Vagina (tissue), 2 donors: Measurements from ENCODE around the gene AP3D1.

Source experiments
- POLR2AphosphoS5 ChIP-seq, 2 donors: sonication (generic); formaldehyde crosslinking; IDR thresholded peaks; one replicate each; pipeline ENCODE4 v1.9.0; 2017; ENCODE audit warnings: antibody characterized with exemption in 2 of 2, mild to moderate bottlenecking in 2 of 2, low read depth in 1 of 2; ENCODE audit not compliant: insufficient read depth in 1 of 2
- TF ChIP-seq, protein P1 (sequence below), 3 experiments: fragments of 450-650 bp in 2 of 3; fragments of 200-600 bp in 1 of 3; sonication (generic) in 1 of 3; IDR thresholded peaks; one replicate each; pipeline ENCODE4 v1.5.1; 2017 to 2019; ENCODE audit warnings: antibody characterized with exemption in 3 of 3, mild to moderate bottlenecking in 2 of 3, moderate library complexity in 2 of 3

DNA sequence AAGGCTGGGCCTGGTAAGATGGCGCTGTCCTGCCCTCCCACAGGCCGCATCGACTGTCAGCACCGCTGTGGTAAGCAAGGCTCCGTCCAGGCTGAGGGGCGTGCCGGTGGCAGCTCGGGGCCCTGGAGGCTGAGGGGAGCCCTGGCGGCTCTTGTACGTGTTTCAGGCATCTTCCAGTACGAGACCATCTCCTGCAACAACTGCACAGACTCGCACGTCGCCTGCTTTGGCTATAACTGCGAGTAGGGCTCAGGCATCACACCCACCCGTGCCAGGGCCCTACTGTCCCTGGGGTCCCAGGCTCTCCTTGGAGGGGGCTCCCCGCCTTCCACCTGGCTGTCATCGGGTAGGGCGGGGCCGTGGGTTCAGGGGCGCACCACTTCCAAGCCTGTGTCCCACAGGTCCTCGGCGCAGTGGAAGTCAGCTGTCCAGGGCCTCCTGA, 53.5 kb downstream of the AP3D1 start:
- TF ChIP-seq, protein P1, sequence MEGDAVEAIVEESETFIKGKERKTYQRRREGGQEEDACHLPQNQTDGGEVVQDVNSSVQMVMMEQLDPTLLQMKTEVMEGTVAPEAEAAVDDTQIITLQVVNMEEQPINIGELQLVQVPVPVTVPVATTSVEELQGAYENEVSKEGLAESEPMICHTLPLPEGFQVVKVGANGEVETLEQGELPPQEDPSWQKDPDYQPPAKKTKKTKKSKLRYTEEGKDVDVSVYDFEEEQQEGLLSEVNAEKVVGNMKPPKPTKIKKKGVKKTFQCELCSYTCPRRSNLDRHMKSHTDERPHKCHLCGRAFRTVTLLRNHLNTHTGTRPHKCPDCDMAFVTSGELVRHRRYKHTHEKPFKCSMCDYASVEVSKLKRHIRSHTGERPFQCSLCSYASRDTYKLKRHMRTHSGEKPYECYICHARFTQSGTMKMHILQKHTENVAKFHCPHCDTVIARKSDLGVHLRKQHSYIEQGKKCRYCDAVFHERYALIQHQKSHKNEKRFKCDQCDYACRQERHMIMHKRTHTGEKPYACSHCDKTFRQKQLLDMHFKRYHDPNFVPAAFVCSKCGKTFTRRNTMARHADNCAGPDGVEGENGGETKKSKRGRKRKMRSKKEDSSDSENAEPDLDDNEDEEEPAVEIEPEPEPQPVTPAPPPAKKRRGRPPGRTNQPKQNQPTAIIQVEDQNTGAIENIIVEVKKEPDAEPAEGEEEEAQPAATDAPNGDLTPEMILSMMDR (IDR thresholded peaks at IDR 0.05), result no peak
- no peak for TF ChIP-seq POLR2AphosphoS5 (IDR thresholded peaks at IDR 0.05; ENCODE audit: insufficient read depth in 1 of 2, low read depth in 1 of 2)
